GM20431 (cell line): ENCODE data around the gene CHRDL1.

ENCODE experiments used
- in situ Hi-C: fragments of 300-500 bp; cut with MseI, MboI; formaldehyde crosslinking; loops from one replicate; pipeline ENCODE4 v1.15.0; 2020; ENCODE audit warnings: low sequenced_read_pairs; ENCODE audit not compliant: unreplicated experiment

Gene CHRDL1

DNA sequence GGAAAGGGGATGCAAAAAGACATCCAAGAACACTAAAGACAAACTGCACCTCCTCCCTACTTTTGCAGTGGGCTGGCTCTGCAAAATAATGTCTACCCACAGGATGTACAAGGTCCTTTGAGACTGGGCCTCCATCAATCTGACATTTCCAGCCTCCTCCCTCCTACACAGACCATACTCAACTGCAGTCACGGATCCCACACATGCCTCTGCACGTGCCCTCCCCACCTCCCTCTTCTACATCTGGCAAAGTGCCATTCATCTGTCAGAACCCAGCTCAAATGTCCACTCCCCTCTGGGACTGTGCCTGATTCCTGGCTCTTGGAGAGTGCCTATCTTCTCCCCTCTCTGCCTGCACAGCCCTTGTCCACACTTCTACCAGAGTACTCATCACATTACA is 50.3 kb downstream of the CHRDL1 start:
- in situ Hi-C loops: no loop called here

DNA sequence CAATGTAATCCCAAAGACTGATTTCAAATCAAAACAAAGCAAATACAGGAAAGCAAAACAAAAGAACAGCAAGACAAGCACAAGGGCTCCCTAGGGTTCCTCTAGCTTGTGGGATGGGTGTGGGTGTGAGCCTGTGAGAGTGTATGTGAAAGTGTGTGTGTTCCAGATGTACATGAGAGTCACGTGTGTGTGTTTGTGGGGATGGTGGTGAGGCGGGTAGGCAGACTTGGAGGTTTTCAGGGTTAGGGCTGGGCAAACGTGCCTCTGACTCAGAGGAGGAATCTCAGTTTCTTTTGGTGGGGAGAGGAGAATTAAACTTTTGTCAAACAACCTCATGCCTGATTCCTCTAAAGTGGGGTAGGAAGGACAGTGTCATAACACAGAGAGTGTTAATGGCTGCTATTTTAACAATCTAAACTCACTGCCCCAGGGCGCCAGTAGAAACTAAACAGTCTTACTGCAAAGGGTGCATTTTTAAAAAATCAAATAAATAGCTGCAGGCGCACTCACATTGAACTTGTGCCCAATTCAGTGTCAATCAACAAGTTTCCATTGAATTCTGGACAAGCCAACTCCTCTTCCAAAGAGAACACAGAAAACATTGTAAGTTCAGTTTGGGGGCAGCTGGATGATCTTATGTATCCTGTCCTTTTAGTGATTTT is 51.8 kb downstream of the CHRDL1 start:
- in situ Hi-C loops: no loop called here

DNA sequence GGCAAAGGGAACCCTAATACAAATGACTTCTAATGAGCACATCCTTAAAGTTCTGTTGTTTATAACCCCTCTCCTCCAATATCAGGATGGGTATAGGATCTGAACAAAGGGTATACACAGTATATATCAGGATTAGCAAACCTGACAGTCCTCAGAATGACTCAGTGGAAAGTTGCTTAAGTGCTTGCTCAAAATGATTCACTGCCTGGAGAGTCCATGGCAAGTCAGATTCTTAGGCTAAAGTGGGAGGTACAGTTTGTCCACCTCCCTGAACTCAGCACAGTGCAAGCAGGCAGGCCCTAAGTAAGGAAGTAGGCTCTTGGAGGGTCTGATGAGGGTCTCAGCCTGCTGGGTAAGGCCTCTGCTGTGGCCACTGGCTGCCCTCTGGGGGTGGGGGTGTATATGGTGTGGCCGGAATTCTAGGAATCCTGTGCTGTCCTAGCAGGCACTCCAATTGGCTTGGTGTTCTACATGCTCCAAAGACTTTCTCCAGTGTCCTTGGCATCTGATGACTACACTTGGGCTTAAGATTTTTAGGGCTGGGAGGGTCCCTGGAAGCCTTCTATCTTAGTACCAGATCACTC is 54.3 kb downstream of the CHRDL1 start:
- in situ Hi-C loops: no loop called here

DNA sequence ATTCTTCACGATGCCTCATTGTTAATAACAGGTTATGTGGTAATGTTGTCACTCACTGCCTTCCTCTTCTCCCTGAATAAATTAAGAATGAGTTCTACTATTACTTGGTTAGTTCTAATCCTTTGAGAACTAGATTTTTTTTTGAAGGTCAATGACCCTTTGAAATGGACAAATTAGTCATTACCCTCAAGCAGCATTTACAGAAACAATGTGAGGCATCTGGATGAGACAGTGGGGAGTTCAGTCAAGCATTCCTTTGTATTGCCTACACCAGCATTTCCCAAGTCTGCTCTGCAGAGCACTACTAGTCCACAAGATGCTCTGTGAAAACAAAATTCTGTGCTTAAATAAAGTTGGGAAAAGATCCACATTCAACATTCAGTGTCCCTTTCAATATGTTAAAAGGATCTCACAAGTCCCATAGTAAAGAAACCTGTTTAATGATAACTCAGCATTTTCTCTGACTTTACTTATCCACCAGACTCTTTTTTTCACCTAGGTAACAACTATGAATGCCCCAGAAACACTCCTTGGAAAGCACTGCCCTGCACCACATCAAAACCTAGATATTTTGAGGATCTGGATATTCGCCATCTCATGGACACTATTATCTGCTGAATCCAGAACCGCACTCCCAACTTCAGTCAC is 60.6 kb downstream of the CHRDL1 start:
- in situ Hi-C loops: no loop called here

DNA sequence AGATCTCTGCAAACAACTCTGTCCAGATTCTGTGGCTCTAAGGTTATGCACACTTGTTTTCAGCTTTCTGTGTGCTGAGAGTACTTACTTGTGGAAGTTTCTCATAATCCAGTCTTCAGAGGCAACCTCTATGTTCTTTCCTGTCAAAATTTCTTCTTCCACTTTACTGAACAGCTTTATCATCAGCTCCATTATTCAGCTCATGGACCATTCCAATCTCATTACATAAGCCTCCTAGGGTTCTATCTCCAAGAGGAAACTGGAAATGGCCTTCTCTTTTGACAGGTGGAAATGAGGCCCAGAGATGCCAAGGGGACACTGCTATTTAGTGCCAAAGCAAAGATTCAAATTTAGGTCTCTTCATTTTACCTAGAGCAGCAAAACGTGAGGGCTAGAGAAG is 61.3 kb downstream of the CHRDL1 start:
- in situ Hi-C loops: no loop called here

DNA sequence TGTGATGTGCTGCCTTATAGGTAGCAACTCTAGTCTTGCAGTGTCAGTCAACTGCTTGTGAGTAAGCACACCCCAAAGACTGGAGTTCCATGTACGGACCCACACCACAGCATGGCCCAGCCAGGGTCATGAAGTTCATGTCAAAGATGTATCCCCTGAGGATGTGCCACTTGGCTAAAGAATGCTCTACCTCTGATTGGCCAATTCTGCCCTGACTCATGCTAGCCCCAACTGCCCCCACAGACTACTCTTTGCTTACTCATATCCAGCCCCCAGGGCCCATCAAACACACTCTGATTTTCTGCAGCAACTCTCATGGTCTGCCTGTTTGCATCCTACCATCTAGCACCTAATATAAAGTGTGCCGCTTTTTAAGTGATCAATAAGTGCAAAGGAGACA is 62.5 kb downstream of the CHRDL1 start:
- in situ Hi-C loops: no loop called here

DNA sequence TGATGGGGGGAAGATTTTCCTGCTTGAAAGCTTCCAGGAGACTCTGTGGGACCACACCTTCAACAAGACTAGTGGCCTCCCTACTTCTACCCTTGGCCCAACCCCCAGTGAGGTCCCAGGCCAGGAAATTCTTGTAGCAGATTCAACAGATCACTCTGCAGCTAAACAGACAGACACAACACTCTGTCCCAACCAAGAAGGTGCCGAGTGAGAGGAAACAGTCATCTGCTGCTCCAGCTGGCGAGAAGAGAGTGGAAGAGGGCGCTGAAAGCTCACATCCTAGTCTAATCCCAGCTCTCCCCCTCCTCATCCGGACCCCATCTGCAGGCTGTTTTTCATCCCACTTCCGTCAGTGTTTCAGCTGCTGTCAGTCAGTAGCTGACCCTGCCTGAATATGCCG is 63.4 kb downstream of the CHRDL1 start:
- in situ Hi-C loops: no loop called here

DNA sequence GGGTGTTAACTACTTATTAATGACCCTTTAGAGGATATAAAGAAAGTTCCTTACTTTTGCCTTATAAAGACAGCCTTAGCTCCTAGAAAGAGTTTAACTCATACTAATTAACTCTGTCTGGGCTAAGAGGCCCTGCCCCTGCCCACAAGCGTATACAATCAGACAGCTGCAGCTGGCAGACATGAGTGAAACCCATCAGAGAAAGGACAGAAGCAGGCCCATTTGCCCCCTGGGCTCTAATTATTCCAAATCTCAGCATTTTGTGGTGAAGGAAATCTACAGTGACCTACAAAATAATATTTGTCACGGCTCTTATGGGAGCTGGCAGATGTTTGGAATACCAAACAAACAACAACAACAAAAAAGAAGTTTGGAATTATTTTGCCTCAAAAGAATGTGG is 71.8 kb downstream of the CHRDL1 start:
- in situ Hi-C loops: no loop called here

DNA sequence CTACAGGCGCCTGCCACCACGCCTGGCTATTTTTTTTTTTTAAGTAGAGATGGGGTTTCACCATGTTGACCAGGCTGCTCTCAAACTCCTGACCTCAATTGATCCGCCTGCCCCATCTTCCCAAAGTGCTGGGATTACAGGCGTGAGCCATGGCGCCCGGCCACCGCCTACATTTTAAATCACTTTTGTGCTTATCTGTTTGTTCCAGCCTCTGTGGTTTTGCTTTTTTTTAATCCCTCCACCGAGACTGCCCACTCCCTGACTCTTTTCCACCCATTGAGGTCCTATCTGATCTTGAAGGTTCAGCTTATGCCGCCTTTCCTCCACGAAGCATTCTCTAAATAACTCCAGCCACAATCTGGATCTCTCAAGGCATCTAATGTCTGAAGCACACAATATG is 73.5 kb downstream of the CHRDL1 start:
- in situ Hi-C loops: no loop called here

DNA sequence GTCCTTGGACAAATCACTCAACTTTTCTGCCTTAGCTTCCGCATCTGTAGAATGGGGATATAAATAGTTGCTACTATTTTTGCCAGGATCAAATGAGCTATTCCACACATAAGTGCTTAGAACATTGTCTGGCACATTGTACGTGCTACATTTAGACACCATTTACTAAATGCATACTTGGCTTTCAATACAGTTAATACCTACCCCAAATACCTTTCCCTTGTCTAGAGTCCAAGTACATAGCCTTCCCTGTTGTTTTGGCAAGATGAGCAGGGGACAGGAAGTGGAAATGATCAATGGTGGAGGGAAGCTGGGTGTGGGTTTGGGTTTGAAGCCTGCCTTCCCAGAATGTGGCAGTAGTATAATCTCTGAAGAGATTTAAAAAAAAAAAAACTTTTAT is 82.0 kb downstream of the CHRDL1 start:
- in situ Hi-C loops: no loop called here

DNA sequence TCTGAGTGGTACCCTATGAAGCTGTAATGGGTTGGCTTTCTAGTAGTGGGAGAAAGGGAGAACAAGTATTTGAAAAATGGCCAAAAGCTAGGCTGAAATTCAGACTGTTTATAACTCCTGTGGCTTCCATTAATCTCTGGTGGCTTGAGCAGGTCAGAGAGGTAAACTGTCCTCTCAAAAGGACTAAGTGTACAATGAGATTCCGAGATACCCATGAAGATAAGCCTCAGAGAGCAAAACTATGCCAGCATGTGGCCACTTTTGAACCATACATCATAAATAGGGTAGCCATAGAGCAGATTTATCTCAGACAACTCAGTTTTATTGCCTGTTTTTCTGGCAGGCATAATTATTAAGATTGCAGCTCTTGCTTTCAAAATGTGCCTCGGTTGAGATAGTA is 89.2 kb downstream of the CHRDL1 start:
- in situ Hi-C loops: no loop called here

DNA sequence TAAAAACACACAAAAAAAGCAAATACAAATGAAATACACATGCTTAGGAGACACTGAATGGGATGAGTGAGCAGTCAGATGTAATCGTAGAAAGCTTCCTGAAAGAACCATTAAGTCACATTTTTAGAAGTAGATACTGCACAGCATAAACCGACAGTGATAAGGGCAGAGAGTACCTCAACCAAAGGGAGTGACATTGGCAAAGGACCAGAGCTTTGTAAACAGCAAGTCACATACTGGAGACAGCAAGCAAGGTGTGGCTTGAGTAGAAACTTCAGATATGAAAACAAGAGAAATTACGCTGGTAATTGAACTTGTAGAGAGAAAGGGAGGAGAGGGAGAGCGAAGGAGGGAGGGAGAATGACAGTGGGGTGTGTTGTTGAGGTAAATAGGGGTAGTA is 92.0 kb downstream of the CHRDL1 start:
- in situ Hi-C loops: no loop called here

DNA sequence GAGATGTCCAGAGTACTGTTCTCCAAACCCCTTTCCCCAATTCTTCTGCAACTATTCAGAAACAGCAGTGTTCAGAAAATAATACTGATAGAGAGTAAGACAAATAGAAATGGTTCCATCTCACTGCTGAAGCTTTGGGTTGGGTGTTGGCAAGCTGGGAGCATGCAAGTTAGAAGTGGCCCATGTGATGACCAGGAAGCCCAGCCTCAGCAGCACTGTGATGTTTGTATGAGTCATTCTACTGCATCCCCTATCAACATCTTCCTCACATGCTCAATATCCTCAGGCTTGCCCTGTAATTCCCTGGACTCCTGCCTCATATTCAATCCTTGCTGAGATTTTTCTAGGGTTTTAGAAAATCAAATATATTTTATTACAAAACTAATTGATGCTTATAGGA is 96.5 kb downstream of the CHRDL1 start:
- in situ Hi-C loops: no loop called here

DNA sequence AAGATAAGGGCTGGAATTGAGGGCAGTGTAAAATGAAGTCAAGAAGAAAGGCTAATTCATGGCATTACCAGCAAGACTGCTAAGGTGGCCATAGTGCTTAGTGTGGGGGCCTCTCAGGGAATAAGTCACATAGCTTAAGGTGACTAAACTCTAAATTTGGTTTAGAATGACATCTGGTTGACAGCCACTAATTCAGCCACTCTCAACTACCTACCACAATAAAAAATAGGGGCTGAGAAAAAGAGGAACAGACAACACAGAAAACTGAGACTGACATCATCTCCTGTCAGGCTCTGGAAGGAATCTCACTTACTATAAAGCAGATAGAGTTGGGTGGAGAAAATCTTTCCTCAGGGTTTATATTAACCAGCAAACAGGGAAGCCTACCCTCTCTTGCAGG is 96.9 kb downstream of the CHRDL1 start:
- in situ Hi-C loops: no loop called here

DNA sequence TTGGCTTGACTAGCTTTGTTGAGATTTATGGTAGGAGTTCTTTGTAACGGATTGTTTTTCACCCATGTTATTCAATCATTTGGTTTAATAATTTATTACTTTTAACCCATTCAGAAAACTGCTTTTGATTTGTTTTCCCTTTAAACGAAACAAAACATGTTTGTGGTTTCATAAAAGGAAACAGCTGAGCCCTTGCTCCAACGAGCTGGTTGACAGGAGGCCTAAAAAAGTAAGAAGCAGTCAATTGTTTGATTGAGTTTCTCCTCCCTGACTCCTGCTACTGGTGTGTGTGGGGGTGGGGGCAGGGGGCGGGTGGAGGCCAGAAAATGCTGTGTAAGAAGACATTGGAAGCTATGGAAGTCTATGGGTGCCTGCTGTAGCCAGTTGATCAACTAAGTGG is 102.8 kb downstream of the CHRDL1 start:
- in situ Hi-C loops: no loop called here

DNA sequence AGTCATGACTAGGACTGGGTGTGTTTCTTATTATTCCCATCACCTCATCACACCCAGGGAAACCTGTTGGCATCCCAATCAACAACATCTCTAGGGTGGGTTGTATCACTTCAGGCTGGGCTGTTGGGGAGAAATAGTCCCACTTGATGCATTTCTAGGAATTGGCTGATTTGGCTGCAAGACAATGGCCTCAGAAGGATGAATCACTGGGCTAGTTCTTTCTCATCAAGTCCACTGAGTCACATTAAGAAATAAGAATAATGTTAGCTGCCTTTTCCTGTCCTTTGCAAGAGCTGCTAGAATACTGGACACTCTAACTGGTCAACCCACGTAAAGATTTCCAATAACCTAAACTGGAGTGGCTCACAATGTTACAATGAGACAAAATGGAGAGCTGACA is 104.2 kb downstream of the CHRDL1 start:
- in situ Hi-C loops: no loop called here

DNA sequence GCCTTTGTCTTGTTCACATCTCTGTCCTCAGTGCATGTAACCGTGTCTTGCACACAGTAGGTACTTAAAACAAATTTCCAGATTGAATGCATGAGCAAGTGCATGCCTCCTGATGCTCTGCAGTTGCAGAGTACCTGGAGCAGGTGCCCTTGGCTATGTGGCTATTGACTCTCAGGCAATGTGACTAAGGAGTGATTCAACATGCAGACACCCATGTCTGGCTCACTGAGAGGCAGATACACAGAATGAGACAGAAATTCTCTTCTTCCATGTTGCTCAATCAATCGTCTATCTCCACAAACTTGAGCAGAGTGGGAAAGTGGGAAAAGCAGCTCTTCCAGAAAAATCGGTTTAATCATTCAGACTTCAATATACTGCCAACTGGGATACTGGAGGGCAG is 111.0 kb downstream of the CHRDL1 start:
- in situ Hi-C loops: no loop called here

DNA sequence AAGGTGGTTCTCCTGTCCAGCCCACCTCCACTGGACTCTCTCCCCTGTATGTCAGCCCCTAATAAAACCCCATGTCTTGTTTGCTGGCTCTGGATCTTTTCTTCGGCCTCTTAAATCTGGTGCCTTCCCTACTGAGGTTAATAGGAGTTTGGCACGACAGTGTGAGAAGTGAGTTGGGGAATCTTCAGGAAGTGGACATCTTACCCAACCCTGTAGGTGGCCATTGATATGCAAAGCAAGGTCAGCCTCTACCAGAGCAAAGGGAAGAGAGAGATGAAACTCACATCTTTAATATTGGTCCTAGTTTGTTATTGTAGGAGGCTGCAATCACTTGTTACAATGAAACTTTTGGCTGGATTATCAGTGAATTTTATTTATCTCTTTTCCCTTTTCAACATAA is 111.7 kb downstream of the CHRDL1 start:
- in situ Hi-C loops: no loop called here

DNA sequence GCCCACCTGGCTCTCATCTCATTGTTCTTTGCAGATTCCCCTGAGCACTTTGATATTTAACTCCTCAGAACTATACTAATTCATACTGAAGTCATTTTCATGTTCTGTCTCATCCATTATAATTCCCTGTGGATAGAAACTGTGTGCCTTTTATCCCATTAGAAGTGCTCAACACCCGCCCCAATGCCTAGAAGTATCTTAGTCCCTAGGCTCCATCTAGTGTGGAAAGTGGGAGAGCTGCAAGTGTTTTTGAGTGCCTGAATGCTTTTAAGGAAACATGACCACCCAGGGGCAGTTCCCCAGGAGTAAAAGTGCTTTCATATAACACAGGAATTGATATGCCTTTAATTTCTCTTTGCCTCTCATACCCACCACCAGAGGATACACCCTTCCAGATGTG is 117.0 kb downstream of the CHRDL1 start:
- in situ Hi-C loops: no loop called here

DNA sequence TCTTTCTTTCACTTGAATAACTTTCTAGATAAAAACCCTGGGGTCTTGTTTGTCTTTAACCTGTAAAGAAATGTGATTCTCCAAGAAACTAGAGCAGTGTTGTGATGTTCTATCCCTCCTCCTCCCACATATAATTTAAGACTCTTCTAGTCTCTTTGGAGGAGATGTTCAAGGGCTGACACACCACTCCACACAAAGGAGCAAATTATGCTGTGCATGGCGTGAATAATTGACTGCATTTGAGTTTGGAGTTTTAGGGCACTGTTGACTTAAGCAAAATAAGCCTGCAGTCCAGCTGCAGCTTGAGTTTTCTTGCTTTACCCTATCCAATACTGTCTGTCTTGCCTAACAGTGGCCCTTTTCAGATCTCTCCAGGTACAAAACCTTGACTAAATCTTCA is 119.7 kb downstream of the CHRDL1 start:
- in situ Hi-C loops: no loop called here

DNA sequence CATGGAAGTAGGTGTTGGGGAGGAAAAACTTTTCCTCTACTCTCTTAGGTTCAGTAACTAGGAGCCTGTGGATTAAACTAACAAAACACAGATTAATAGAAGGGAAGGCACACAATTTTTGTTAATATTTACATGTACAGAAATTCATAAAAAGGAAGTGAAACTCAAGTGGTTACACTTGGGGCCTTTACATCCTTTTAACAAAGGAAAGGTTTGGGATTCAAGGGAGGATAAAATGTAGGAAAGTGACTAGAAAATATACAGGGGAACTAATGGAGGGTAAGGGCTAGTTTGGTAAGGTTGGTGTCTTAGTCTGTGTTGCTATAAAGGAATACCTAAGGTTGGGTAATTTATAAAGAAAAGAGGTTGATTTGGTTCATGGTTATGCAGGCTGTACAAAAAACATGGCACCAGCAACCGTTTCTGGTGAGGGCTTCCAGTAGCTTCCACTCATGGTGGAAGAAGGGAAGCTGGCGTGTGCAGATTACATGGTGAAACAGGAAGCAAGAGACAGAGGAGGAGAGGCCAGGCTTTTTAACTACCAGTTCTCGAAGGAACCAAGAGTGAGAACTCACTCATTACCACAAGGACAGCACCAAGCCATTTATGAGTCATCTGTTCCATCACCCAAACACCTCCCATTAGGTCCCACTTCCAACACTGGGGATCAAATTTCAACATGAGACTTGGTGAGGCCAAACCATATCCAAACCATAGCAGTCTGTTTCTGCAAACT is 124.4 kb downstream of the CHRDL1 start:
- in situ Hi-C loops: no loop called here
